ENCODE data around the gene RAMACL. TPM values are rescaled to one million over a fixed set of nuclear protein-coding genes. Genes with fewer than 3 reads are reported as not detected.

Gene RAMACL
- total RNA-seq, 2 experiments from 2014 or later = 0.30 to 0.41 TPM

DNA sequence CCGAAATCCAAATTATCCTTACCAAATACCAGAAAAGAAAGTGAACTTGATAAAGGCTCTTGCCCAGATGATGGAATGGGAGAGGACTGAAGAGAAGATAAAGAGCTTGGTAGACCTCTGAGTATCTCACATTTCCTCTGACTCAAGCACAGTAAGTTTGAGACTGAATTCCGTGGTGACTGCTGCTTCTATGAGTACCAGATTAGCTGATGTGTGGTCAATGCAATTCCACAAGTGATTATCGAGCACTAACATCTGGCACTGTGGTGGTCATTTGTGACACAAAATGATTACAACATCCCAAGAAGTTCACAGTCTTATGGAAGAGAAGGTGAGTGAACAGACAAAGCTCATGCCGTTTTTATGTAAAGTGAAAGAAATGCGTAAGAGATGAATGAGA, 43.1 kb upstream of the RAMACL start:
- BruUV-seq (replicated peaks) = no TSS peak
- no peaks in the 10 kb centered on the region for H3K9me2 ChIP-seq (ENCODE audit: insufficient read depth, low read length)

DNA sequence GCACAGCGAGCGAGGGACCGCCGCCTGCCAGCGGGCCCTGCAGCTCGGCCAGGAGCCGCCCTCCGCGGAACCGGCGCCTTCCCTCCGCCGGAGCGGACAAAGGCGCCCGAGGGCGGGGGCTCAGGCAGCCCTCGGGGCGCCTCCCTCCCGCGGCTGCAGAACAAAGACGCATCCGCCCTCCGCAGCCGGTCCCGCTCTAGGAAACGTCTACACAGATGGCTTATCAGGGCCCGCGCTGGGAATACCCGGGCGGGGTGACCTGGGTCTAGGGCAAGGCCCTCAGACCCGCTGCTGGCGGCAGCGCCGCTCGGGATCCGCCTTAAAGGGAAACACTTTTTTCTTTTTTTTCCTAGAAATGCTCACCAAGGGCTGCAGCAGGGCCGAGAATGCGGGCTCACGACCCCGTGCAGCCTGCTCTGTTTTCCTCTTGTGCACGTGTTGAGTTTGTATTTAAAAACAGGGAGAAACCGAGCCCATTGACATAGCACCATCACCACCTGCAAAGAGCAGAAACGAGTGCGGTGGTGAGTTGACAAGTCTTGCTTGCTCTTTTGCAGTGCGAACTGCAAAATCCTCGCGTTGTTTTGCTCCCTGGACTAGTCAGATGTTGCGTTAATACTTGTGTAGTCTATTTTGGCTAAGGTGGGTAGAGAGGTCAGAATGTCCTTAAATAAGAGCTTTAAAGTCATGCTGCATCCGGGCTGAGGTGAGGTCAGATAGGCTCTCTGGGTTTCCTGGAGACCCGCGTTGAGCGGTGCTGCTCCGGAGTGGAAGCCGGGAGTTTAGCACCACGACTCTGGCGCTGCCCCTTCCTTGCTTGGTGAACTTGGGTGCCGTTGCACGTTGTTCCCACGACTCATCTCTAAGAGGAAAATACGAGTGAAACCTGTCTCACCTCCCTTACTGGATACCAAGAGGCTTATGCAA, 41.7 kb upstream of the RAMACL start:
- peaks cover 6% of the 10 kb centered on the region for H3K4me1 ChIP-seq (ENCODE audit: insufficient read depth, low read length, poor library complexity, severe bottlenecking)
- no peaks in the 10 kb centered on the region for H3K79me2 ChIP-seq (ENCODE audit: insufficient read depth, low read depth, low read length)
- TF ChIP-seq CTCF (conservative IDR thresholded peaks at IDR 0.05; ENCODE audit: low read length) (no peak), EZH2phosphoT487 (IDR thresholded peaks at IDR 0.05; ENCODE audit: borderline replicate concordance, low read depth, low read length) (no peak)
- ChIA-PET POLR2A (interaction anchor here (0.6 to 1.0 kb wide), 4 partner anchors 40 to 167 kb away, joined by 3 to 6 read pairs (median 4); no protein-coding TSS in a partner anchor), CTCF (ENCODE audit: unreplicated experiment) (interaction anchor here (0.6 to 0.8 kb wide), 2 partner anchors 40 to 650 kb away, joined by 6 to 7 read pairs; no protein-coding TSS in a partner anchor)
- H3K27ac ChIP-seq (ENCODE audit: low read depth, low read length, poor library complexity, severe bottlenecking) = no peak overlapping the region
- BruUV-seq (replicated peaks) = no TSS peak
- peak overlapping the region; percentile 91 for H3K4me2 ChIP-seq (ENCODE audit: low read length)
- H4K20me1 ChIP-seq (ENCODE audit: insufficient read depth, low read length) = no peaks in the 10 kb centered on the region
- peak; percentile 67 for DNase-seq (ENCODE audit: low spot score)
- no peaks in the 10 kb centered on the region for H3K9me3 ChIP-seq (ENCODE audit: low read length)
- no peaks in the 10 kb centered on the region for H3K36me3 ChIP-seq (ENCODE audit: insufficient read depth, low read length)
- peak overlapping the region; percentile 65; the same call in 1 of the 2 replicates for H2AFZ ChIP-seq (ENCODE audit: low read length)
- no peaks in the 10 kb centered on the region for H3K9me2 ChIP-seq (ENCODE audit: insufficient read depth, low read length)
- intact Hi-C loops (cut with micrococcal nuclease; ENCODE audit: unreplicated experiment) = loop anchor here (1.0 to 2.0 kb wide), 2 partner anchors 40 to 167 kb away; no protein-coding TSS in a partner anchor
- peak overlapping the region; percentile 70 for H3K4me3 ChIP-seq (ENCODE audit: low read depth, low read length, poor library complexity, severe bottlenecking)

More for the DNA sequence above, 43.1 kb upstream of the RAMACL start:
- intact Hi-C loops (cut with micrococcal nuclease; ENCODE audit: unreplicated experiment) = no loop called here
- no peak for DNase-seq (ENCODE audit: low spot score)
- Histone ChIP-seq H3K4me2 (ENCODE audit: low read length) (no peak overlapping the region), H3K4me3 (ENCODE audit: low read depth, low read length, poor library complexity, severe bottlenecking) (no peak overlapping the region), H3K36me3 (ENCODE audit: insufficient read depth, low read length) (no peaks in the 10 kb centered on the region), H3K79me2 (ENCODE audit: insufficient read depth, low read depth, low read length) (no peaks in the 10 kb centered on the region), H3K27ac (ENCODE audit: low read depth, low read length, poor library complexity, severe bottlenecking) (no peak overlapping the region), H2AFZ (ENCODE audit: low read length) (no peak overlapping the region), H3K4me1 (ENCODE audit: insufficient read depth, low read length, poor library complexity, severe bottlenecking) (peaks cover 6% of the 10 kb centered on the region), H4K20me1 (ENCODE audit: insufficient read depth, low read length) (no peaks in the 10 kb centered on the region), H3K9me3 (ENCODE audit: low read length) (no peaks in the 10 kb centered on the region)
- no peak for TF ChIP-seq CTCF (conservative IDR thresholded peaks at IDR 0.05; ENCODE audit: low read length)
- no peak for TF ChIP-seq EZH2phosphoT487 (IDR thresholded peaks at IDR 0.05; ENCODE audit: borderline replicate concordance, low read depth, low read length)
- ChIA-PET CTCF (ENCODE audit: unreplicated experiment) (no interaction called here), POLR2A (interaction anchor here (0.8 to 1.1 kb wide), 2 partner anchors 10 to 44 kb away, joined by 3 read pairs; no protein-coding TSS in a partner anchor)
